H9 (cell line): ENCODE results near the gene MEGF8. TPM values are rescaled to one million over a fixed set of nuclear protein-coding genes. Genes with fewer than 3 reads are reported as not detected.

Experiments
- DNase-seq: peaks from one replicate; pipeline ENCODE4 v3.0.0-alpha.2; 2017
- H2AFZ ChIP-seq: one replicate; pipeline ENCODE4 v1.6.1; 2013; ENCODE audit warnings: mild to moderate bottlenecking, low read length, control low read depth, moderate library complexity
- H2AK5ac ChIP-seq: 2 replicates; pipeline ENCODE4 v1.6.1; 2013; ENCODE audit warnings: low read length, control low read depth, mixed read lengths; ENCODE audit not compliant: insufficient read length
- H2BK120ac ChIP-seq: one replicate; pipeline ENCODE4 v1.6.1; 2013; ENCODE audit warnings: low read depth, mild to moderate bottlenecking, low read length, control low read depth, inconsistent platforms; ENCODE audit not compliant: poor library complexity, severe bottlenecking
- H2BK12ac ChIP-seq: 2 replicates; pipeline ENCODE4 v1.6.1; 2013; ENCODE audit warnings: low read length, control low read depth, mixed read lengths, low read depth; ENCODE audit not compliant: insufficient read length
- H2BK15ac ChIP-seq: 2 replicates; pipeline ENCODE4 v1.6.1; 2013; ENCODE audit warnings: low read depth, low read length, control low read depth
- H2BK20ac ChIP-seq: one replicate; pipeline ENCODE4 v1.6.1; 2013; ENCODE audit warnings: low read depth, mild to moderate bottlenecking, low read length, control low read depth, inconsistent platforms; ENCODE audit not compliant: poor library complexity, severe bottlenecking
- H2BK5ac ChIP-seq: 2 replicates; pipeline ENCODE4 v1.6.1; 2013; ENCODE audit warnings: low read length, control low read depth, mixed read lengths; ENCODE audit not compliant: insufficient read length
- H3K14ac ChIP-seq: 2 replicates; pipeline ENCODE4 v1.6.1; 2013; ENCODE audit warnings: low read length, control low read depth; ENCODE audit not compliant: insufficient read depth
- H3K18ac ChIP-seq: 2 replicates; pipeline ENCODE4 v1.6.1; 2013; ENCODE audit warnings: low read depth, mild to moderate bottlenecking, mixed read lengths, low read length, control low read depth; ENCODE audit not compliant: insufficient read length
- H3K23ac ChIP-seq: 2 replicates; pipeline ENCODE4 v1.6.1; 2013; ENCODE audit warnings: low read length, control low read depth, mixed read lengths, low read depth; ENCODE audit not compliant: insufficient read length
- H3K23me2 ChIP-seq: 2 replicates; pipeline ENCODE4 v1.6.1; 2013; ENCODE audit warnings: low read depth, mild to moderate bottlenecking, mixed read lengths, low read length, control low read depth; ENCODE audit not compliant: insufficient read length, poor library complexity, severe bottlenecking
- H3K27ac ChIP-seq: 2 replicates; pipeline ENCODE4 v1.5.1; 2013; ENCODE audit warnings: low read length, control low read depth, mixed read lengths, low read depth; ENCODE audit not compliant: insufficient read length
- H3K27me3 ChIP-seq: 2 replicates; pipeline ENCODE4 v1.6.1; 2013; ENCODE audit warnings: low read length, control low read depth, inconsistent platforms; ENCODE audit not compliant: insufficient read depth
- H3K4ac ChIP-seq: 2 replicates; pipeline ENCODE4 v1.6.1; 2013; ENCODE audit warnings: low read depth, mild to moderate bottlenecking, control low read depth, inconsistent platforms, low read length, moderate library complexity
- H3K4me1 ChIP-seq: 2 replicates; pipeline ENCODE4 v1.6.1; 2013; ENCODE audit warnings: low read length, control low read depth, inconsistent platforms; ENCODE audit not compliant: insufficient read depth
- H3K4me2 ChIP-seq: 2 replicates; pipeline ENCODE4 v1.6.1; 2013; ENCODE audit warnings: low read length, control low read depth, mixed read lengths; ENCODE audit not compliant: insufficient read length, insufficient read depth
- H3K56ac ChIP-seq: 2 replicates; pipeline ENCODE4 v1.6.1; 2013; ENCODE audit warnings: low read depth, mild to moderate bottlenecking, mixed read lengths, low read length, control low read depth; ENCODE audit not compliant: insufficient read length
- H3K79me1 ChIP-seq: 2 replicates; pipeline ENCODE4 v1.6.1; 2013; ENCODE audit warnings: low read depth, mild to moderate bottlenecking, moderate library complexity, low read length, control low read depth, inconsistent platforms; ENCODE audit not compliant: insufficient read depth, poor library complexity, severe bottlenecking
- H3K79me2 ChIP-seq: 2 replicates; pipeline ENCODE4 v1.6.1; 2013; ENCODE audit warnings: low read length, control low read depth, inconsistent platforms; ENCODE audit not compliant: insufficient read depth
- H3K9ac ChIP-seq: 2 replicates; pipeline ENCODE4 v1.6.1; 2013; ENCODE audit warnings: low read length, control low read depth, mixed read lengths; ENCODE audit not compliant: insufficient read length; ENCODE audit errors: extremely low read depth
- H3K9me3 ChIP-seq: one replicate; pipeline ENCODE4 v1.6.1; 2013; ENCODE audit warnings: low read depth, low read length, inconsistent platforms; ENCODE audit not compliant: control insufficient read depth
- H3T11ph ChIP-seq: one replicate; pipeline ENCODE4 v1.6.1; 2013; ENCODE audit warnings: mild to moderate bottlenecking, low read length, control low read depth, inconsistent platforms
- H4K20me1 ChIP-seq: one replicate; pipeline ENCODE4 v1.6.1; 2013; ENCODE audit not compliant: control insufficient read depth, insufficient read length, insufficient read depth
- H4K5ac ChIP-seq: 2 replicates; pipeline ENCODE4 v1.6.1; 2013; ENCODE audit warnings: low read depth, mild to moderate bottlenecking, mixed read lengths, low read length, control low read depth; ENCODE audit not compliant: insufficient read length
- H4K8ac ChIP-seq: replicated peaks from 2 replicates; pipeline ENCODE4 v1.6.1; 2013; ENCODE audit warnings: low read length, control low read depth, mixed read lengths, low read depth; ENCODE audit not compliant: insufficient read length
- H4K91ac ChIP-seq: 2 replicates; pipeline ENCODE4 v1.6.1; 2013; ENCODE audit warnings: low read depth, mild to moderate bottlenecking, moderate library complexity, mixed read lengths, low read length, control low read depth; ENCODE audit not compliant: insufficient read length
- H3K27ac Mint-ChIP-seq, 3 experiments: 2 replicates in 2 of 3; 3 replicates in 1 of 3; pipeline ENCODE4 v1.8.0; 2020 to 2021; ENCODE audit warnings: mixed read lengths in 3 of 3, mild to moderate bottlenecking in 1 of 3, moderate library complexity in 1 of 3
- H3K27me3 Mint-ChIP-seq: 2 replicates; pipeline ENCODE4 v1.8.0; 2021; ENCODE audit warnings: low read depth, mild to moderate bottlenecking, moderate library complexity, mixed read lengths
- H3K36me3 Mint-ChIP-seq, 3 experiments: 2 replicates in 2 of 3; 3 replicates in 1 of 3; pipeline ENCODE4 v1.8.0; 2020 to 2021; ENCODE audit warnings: low read depth in 3 of 3, mixed read lengths in 3 of 3; ENCODE audit not compliant: insufficient read depth in 1 of 3
- H3K4me1 Mint-ChIP-seq, 2 experiments: 2 replicates each; pipeline ENCODE4 v1.8.0; 2020; ENCODE audit warnings: mixed read lengths in 2 of 2
- H3K4me3 Mint-ChIP-seq, 2 experiments: 2 replicates in 1 of 2; 3 replicates in 1 of 2; pipeline ENCODE4 v1.8.0; 2020 to 2021; ENCODE audit warnings: mild to moderate bottlenecking in 2 of 2, mixed read lengths in 2 of 2, moderate library complexity in 1 of 2
- H3K9me3 Mint-ChIP-seq, 2 experiments: 2 replicates in 1 of 2; 3 replicates in 1 of 2; pipeline ENCODE4 v1.8.0; 2020; ENCODE audit warnings: mild to moderate bottlenecking in 2 of 2, mixed read lengths in 2 of 2, moderate library complexity in 1 of 2
- WGBS: extraction: QIAGEN DNeasy Blood & Tissue Kit; methylation state at CpG from one replicate; pipeline ENCODE4 v1.1.7; 2013; ENCODE audit warnings: missing lambda C conversion rate, low lambda C conversion rate, mixed read lengths; ENCODE audit not compliant: insufficient read length; ENCODE audit errors: extremely low coverage; 5-methylcytosine and 5-hydroxymethylcytosine counted together
- total RNA-seq: library from RNA; stranded (reverse); gene quantifications from 2 replicates; pipeline ENCODE4 v1.2.1, GENCODE V29; 2021
- TF ChIP-seq, protein P1 (sequence below): fragments of 200-600 bp; sonication (generic); conservative IDR thresholded peaks from 3 replicates; pipeline ENCODE4 v1.8.0; 2021; ENCODE audit warnings: antibody characterized with exemption, mild to moderate bottlenecking

The MEGF8 gene
- total RNA-seq, 1 experiment from 2014 or later = 28.4 TPM

GRCh38 chr19:42361545-42361910 is 36.1 kb downstream of the MEGF8 start:
- H3K23ac ChIP-seq = no peak overlapping the region
- H4K20me1 ChIP-seq = no peaks in the 10 kb centered on the region
- no peaks in the 10 kb centered on the region for H3K79me2 ChIP-seq
- H2BK5ac ChIP-seq = no peak overlapping the region
- Mint-ChIP-seq H3K9me3 (peaks cover 5 to 6% of the 10 kb centered on the region in 2 experiments; a peak in 4 of 5 replicates), H3K36me3 (peaks cover 26 to 44% (median 42%) of the 10 kb centered on the region in 3 experiments), H3K27ac (no peak overlapping the region), H3K4me1 (peaks cover 6 to 32% of the 10 kb centered on the region in 2 experiments), H3K4me3 (no peak overlapping the region), H3K27me3 (no peaks in the 10 kb centered on the region)
- H3T11ph ChIP-seq = no peak overlapping the region
- H2BK120ac ChIP-seq = no peak overlapping the region
- no peak overlapping the region for H2BK20ac ChIP-seq
- no peak overlapping the region for H4K8ac ChIP-seq
- H4K5ac ChIP-seq = no peak overlapping the region
- no peaks in the 10 kb centered on the region for H3K4me1 ChIP-seq
- H3K4ac ChIP-seq = no peak overlapping the region
- TF ChIP-seq, protein P1, sequence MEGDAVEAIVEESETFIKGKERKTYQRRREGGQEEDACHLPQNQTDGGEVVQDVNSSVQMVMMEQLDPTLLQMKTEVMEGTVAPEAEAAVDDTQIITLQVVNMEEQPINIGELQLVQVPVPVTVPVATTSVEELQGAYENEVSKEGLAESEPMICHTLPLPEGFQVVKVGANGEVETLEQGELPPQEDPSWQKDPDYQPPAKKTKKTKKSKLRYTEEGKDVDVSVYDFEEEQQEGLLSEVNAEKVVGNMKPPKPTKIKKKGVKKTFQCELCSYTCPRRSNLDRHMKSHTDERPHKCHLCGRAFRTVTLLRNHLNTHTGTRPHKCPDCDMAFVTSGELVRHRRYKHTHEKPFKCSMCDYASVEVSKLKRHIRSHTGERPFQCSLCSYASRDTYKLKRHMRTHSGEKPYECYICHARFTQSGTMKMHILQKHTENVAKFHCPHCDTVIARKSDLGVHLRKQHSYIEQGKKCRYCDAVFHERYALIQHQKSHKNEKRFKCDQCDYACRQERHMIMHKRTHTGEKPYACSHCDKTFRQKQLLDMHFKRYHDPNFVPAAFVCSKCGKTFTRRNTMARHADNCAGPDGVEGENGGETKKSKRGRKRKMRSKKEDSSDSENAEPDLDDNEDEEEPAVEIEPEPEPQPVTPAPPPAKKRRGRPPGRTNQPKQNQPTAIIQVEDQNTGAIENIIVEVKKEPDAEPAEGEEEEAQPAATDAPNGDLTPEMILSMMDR = no peak
- H3K56ac ChIP-seq = no peak overlapping the region
- H3K9me3 ChIP-seq = peaks cover 6% of the 10 kb centered on the region
- H2BK15ac ChIP-seq = no peak overlapping the region
- H3K23me2 ChIP-seq = no peaks in the 10 kb centered on the region
- no peak overlapping the region for H2BK12ac ChIP-seq
- H3K27ac ChIP-seq = no peak overlapping the region
- no peak overlapping the region for H4K91ac ChIP-seq
- no peak for DNase-seq
- H2AK5ac ChIP-seq = no peak overlapping the region
- no peak overlapping the region for H3K18ac ChIP-seq
- no peaks in the 10 kb centered on the region for H3K27me3 ChIP-seq
- no peak overlapping the region for H3K14ac ChIP-seq
- no peak overlapping the region for H3K4me2 ChIP-seq
- H3K79me1 ChIP-seq = no peaks in the 10 kb centered on the region
- no peak overlapping the region for H3K9ac ChIP-seq
- WGBS = no CpG with 5 or more reads among the region's 7 CpGs
- H2AFZ ChIP-seq = no peak overlapping the region
